Caco-2 (cell line): ENCODE results near the gene NEGR1. TPM values are rescaled to one million over a fixed set of nuclear protein-coding genes. Genes with fewer than 3 reads are reported as not detected.

Experiments
- BruUV-seq: library from RNA; stranded (reverse); fragments of 400-500 nt; replicated peaks from 2 replicates; lab custom pipeline; 2021; lab: Mats Ljungman, UMichigan
- CTCF ChIA-PET: fragments of 300-600 bp; sonication (Branson Sonifier 250); formaldehyde crosslinking; loops from one replicate; lab custom pipeline; 2022; ENCODE audit warnings: antibody characterized with exemption; lab: Charles Lee
- POLR2A ChIA-PET: fragments of 300-600 bp; sonication (Branson Sonifier 250); formaldehyde crosslinking; loops from one replicate; lab custom pipeline; 2022; ENCODE audit warnings: antibody characterized with exemption; lab: Charles Lee
- DNase-seq, 2 experiments: peaks; one replicate each; pipeline versions ENCODE4 v3.0.0 to v3.0.0-alpha.2; 2020 to 2022
- H3K27me3 ChIP-seq: replicated peaks from 2 replicates; pipeline ENCODE4 v1.6.0; 2011; ENCODE audit warnings: low read length; ENCODE audit not compliant: control insufficient read depth, insufficient read depth
- H3K36me3 ChIP-seq: 2 replicates; pipeline ENCODE4 v1.5.1; 2011; ENCODE audit warnings: low read length; ENCODE audit not compliant: control insufficient read depth, insufficient read depth
- H3K4me1 ChIP-seq: fragments of 250-450 bp; sonication (Bioruptor Pico); 2 replicates; pipeline ENCODE4 v1.5.1; 2020; ENCODE audit warnings: mild to moderate bottlenecking
- H3K4me3 ChIP-seq: 2 replicates; pipeline ENCODE4 v1.5.1; 2011; ENCODE audit warnings: low read depth, mild to moderate bottlenecking, control low read depth, low read length
- H3K9me3 ChIP-seq: fragments of 250-450 bp; sonication (Bioruptor Pico); 2 replicates; pipeline ENCODE4 v1.5.1; 2020; ENCODE audit warnings: mild to moderate bottlenecking, moderate library complexity
- H3K27ac Mint-ChIP-seq: one replicate; pipeline ENCODE4 v1.8.0; 2022; ENCODE audit warnings: mixed read lengths; ENCODE audit not compliant: unreplicated experiment
- H3K27me3 Mint-ChIP-seq: one replicate; pipeline ENCODE4 v1.8.0; 2022; ENCODE audit warnings: mixed read lengths; ENCODE audit not compliant: insufficient read depth, unreplicated experiment
- H3K36me3 Mint-ChIP-seq: one replicate; pipeline ENCODE4 v1.8.0; 2022; ENCODE audit warnings: mild to moderate bottlenecking, mixed read lengths; ENCODE audit not compliant: insufficient read depth, unreplicated experiment
- H3K4me1 Mint-ChIP-seq: one replicate; pipeline ENCODE4 v1.8.0; 2022; ENCODE audit warnings: low read depth, mixed read lengths; ENCODE audit not compliant: unreplicated experiment
- H3K4me3 Mint-ChIP-seq: one replicate; pipeline ENCODE4 v1.8.0; 2022; ENCODE audit warnings: mild to moderate bottlenecking, moderate library complexity, mixed read lengths; ENCODE audit not compliant: unreplicated experiment
- H3K9me3 Mint-ChIP-seq: one replicate; pipeline ENCODE4 v1.8.0; 2022; ENCODE audit warnings: mixed read lengths; ENCODE audit not compliant: unreplicated experiment
- intact Hi-C: fragments of 100-400 bp; cut with micrococcal nuclease; formaldehyde crosslinking; loops from one replicate; pipeline ENCODE4 v1.10.0; 2022; ENCODE audit not compliant: unreplicated experiment
- total RNA-seq: library from RNA; stranded (reverse); gene quantifications from 2 replicates; pipeline ENCODE4 v1.2.3, GENCODE V29; 2022
- TF ChIP-seq, protein P1 (sequence below), 2 experiments: fragments of 200-600 bp in 1 of 2; IDR thresholded peaks; 1 replicate in 1 of 2; 2 replicates in 1 of 2; pipeline versions ENCODE4 v1.5.1 to v1.8.0; 2011 to 2022; ENCODE audit warnings: antibody characterized with exemption in 1 of 2, control low read depth in 1 of 2, inconsistent platforms in 1 of 2, low read depth in 1 of 2, low read length in 1 of 2, mild to moderate bottlenecking in 1 of 2, moderate library complexity in 1 of 2; ENCODE audit not compliant: insufficient read depth in 1 of 2, severe bottlenecking in 1 of 2, unreplicated experiment in 1 of 2

The NEGR1 gene
- total RNA-seq, 1 experiment from 2014 or later, result not detected

DNA sequence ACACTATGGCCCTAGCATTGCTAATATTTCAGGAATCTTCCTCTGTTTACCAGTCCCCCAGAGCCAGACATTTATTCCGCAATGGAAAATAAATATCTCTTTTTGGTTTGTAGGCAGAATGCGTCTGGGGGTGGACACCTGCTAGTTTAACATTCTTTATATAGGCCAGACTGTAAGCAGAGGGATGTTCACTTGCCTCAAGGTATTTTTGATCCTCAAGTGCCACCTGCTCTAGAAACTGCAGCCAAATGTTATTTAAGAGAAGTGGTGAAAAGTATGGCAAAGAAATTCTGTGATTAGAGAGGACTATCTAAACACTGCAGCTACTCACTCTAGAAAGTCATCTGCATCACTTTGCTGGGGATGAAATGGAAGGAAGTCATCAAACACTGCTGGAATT, 164.7 kb downstream of the NEGR1 start:
- no peaks in the 10 kb centered on the region for H3K4me1 ChIP-seq
- intact Hi-C loops, result no loop called here
- ChIA-PET POLR2A (no interaction called here), CTCF (no interaction called here)
- Mint-ChIP-seq H3K4me3 (no peak overlapping the region), H3K36me3 (no peaks in the 10 kb centered on the region), H3K4me1 (no peaks in the 10 kb centered on the region), H3K27me3 (no peaks in the 10 kb centered on the region), H3K9me3 (no peaks in the 10 kb centered on the region), H3K27ac (no peak overlapping the region)
- BruUV-seq, result no TSS peak
- no peaks in the 10 kb centered on the region for H3K36me3 ChIP-seq
- no peaks in the 10 kb centered on the region for H3K27me3 ChIP-seq
- no peak overlapping the region for H3K4me3 ChIP-seq
- H3K9me3 ChIP-seq, result no peaks in the 10 kb centered on the region
- DNase-seq, result no peak
- TF ChIP-seq, protein P1, sequence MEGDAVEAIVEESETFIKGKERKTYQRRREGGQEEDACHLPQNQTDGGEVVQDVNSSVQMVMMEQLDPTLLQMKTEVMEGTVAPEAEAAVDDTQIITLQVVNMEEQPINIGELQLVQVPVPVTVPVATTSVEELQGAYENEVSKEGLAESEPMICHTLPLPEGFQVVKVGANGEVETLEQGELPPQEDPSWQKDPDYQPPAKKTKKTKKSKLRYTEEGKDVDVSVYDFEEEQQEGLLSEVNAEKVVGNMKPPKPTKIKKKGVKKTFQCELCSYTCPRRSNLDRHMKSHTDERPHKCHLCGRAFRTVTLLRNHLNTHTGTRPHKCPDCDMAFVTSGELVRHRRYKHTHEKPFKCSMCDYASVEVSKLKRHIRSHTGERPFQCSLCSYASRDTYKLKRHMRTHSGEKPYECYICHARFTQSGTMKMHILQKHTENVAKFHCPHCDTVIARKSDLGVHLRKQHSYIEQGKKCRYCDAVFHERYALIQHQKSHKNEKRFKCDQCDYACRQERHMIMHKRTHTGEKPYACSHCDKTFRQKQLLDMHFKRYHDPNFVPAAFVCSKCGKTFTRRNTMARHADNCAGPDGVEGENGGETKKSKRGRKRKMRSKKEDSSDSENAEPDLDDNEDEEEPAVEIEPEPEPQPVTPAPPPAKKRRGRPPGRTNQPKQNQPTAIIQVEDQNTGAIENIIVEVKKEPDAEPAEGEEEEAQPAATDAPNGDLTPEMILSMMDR (IDR thresholded peaks at IDR 0.05; ENCODE audit: insufficient read depth in 1 of 2, low read depth in 1 of 2, low read length in 1 of 2, severe bottlenecking in 1 of 2, unreplicated experiment in 1 of 2), result no peak

DNA sequence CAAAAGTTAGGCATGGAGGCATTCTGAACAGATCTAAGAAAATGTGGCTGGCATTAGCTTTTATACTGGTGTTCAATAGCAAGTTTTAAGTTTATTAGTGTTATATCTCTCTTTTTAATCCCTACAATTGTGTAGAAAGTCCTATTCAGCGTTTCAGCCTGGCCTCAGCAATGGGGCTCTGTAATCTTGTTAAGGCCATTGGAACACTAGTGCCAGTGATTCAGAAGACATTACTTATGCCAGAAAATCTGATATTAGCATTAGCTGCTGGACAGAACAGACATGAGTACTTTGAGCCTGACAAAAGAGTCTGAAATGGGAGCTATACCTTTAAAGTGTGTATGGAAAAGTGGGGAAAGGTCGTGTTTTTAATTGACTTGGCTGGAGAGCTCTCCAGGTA, 167.0 kb downstream of the NEGR1 start:
- Histone ChIP-seq H3K4me1 (no peaks in the 10 kb centered on the region), H3K9me3 (no peaks in the 10 kb centered on the region), H3K4me3 (no peak overlapping the region), H3K36me3 (no peaks in the 10 kb centered on the region), H3K27me3 (no peaks in the 10 kb centered on the region)
- Mint-ChIP-seq H3K9me3 (no peaks in the 10 kb centered on the region), H3K4me1 (no peaks in the 10 kb centered on the region), H3K36me3 (no peaks in the 10 kb centered on the region), H3K4me3 (no peak overlapping the region), H3K27me3 (no peaks in the 10 kb centered on the region), H3K27ac (no peak overlapping the region)
- POLR2A ChIA-PET, result no interaction called here
- intact Hi-C loops, result no loop called here
- DNase-seq, result no peak
- CTCF ChIA-PET, result no interaction called here
- TF ChIP-seq, protein P1 (IDR thresholded peaks at IDR 0.05; ENCODE audit: insufficient read depth in 1 of 2, low read depth in 1 of 2, low read length in 1 of 2, severe bottlenecking in 1 of 2, unreplicated experiment in 1 of 2), result no peak
- no TSS peak for BruUV-seq

DNA sequence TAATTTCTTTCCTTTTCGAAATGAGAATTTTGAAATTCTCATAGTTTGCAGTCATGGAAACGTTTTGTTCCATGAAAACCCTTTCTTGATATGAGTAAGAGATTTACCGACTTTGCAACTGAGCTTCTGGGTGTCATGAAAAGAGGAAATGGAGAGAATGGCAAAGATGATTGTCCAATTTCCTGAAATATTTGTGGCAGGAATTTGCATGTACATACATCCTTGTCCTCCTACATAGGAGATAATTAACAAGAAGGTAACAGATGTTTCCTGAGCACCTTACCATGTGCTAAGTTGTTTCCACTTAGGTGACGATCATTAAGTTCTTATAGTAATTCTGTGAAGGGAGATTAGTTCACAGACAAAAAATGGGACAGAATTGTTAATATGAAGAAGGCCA, 170.7 kb downstream of the NEGR1 start:
- Histone ChIP-seq H3K4me1 (no peaks in the 10 kb centered on the region), H3K9me3 (no peaks in the 10 kb centered on the region), H3K27me3 (no peaks in the 10 kb centered on the region), H3K4me3 (no peak overlapping the region), H3K36me3 (no peaks in the 10 kb centered on the region)
- CTCF ChIA-PET, result no interaction called here
- POLR2A ChIA-PET, result no interaction called here
- TF ChIP-seq, protein P1 (IDR thresholded peaks at IDR 0.05; ENCODE audit: insufficient read depth in 1 of 2, low read depth in 1 of 2, low read length in 1 of 2, severe bottlenecking in 1 of 2, unreplicated experiment in 1 of 2), result no peak
- DNase-seq, result no peak
- intact Hi-C loops, result no loop called here
- Mint-ChIP-seq H3K4me1 (no peaks in the 10 kb centered on the region), H3K4me3 (no peak overlapping the region), H3K27me3 (no peaks in the 10 kb centered on the region), H3K27ac (no peak overlapping the region), H3K9me3 (no peaks in the 10 kb centered on the region), H3K36me3 (no peaks in the 10 kb centered on the region)
- no TSS peak for BruUV-seq
